Kidney (tissue), 14 donors: ENCODE measurements around the gene KDM4C. TPM values are rescaled to one million over a fixed set of nuclear protein-coding genes. Genes with fewer than 3 reads are reported as not detected.

Experiments used
- DNase-seq, 5 donors: peaks; one replicate each; pipeline ENCODE4 v3.0.0-alpha.2; 2013 to 2020
- FAIRE-seq: peaks from 2 replicates; lab custom pipeline; 2012; peaks lifted over from hg19 to GRCh38; lab: Jason Lieb, UNC
- H3K27ac ChIP-seq, 2 donors: one replicate each; pipeline ENCODE4 v1.7.0; 2013; ENCODE audit warnings: low read depth in 2 of 2, low read length in 2 of 2, inconsistent platforms in 1 of 2
- H3K27me3 ChIP-seq: one replicate; pipeline ENCODE4 v1.7.1; 2013; ENCODE audit warnings: low read length, inconsistent platforms; ENCODE audit not compliant: control insufficient read depth, insufficient read depth
- H3K36me3 ChIP-seq, 3 donors: one replicate each; pipeline versions ENCODE4 v1.7.0 to v1.7.1; 2013; ENCODE audit warnings: low read length in 3 of 3, control low read depth in 1 of 3, inconsistent platforms in 1 of 3; ENCODE audit not compliant: insufficient read depth in 3 of 3, control insufficient read depth in 2 of 3
- H3K4me1 ChIP-seq, 3 donors: one replicate each; pipeline versions ENCODE4 v1.7.0 to v1.7.1; 2013; ENCODE audit warnings: low read length in 3 of 3, inconsistent platforms in 1 of 3, low read depth in 1 of 3; ENCODE audit not compliant: control insufficient read depth in 2 of 3, insufficient read depth in 2 of 3
- H3K4me3 ChIP-seq, 3 donors: one replicate each; pipeline versions ENCODE4 v1.7.0 to v1.8.1; 2013; ENCODE audit warnings: low read length in 3 of 3, control low read depth in 1 of 3, inconsistent platforms in 1 of 3
- H3K9ac ChIP-seq, 3 donors: one replicate each; pipeline versions ENCODE4 v1.7.0 to v1.7.1; 2013; ENCODE audit warnings: low read length in 3 of 3, control low read depth in 1 of 3, inconsistent platforms in 1 of 3
- H3K9me3 ChIP-seq, 3 donors: one replicate each; pipeline versions ENCODE4 v1.7.0 to v1.7.1; 2013; ENCODE audit warnings: low read length in 3 of 3, control low read depth in 1 of 3, inconsistent platforms in 1 of 3; ENCODE audit not compliant: control insufficient read depth in 2 of 3, insufficient read depth in 1 of 3
- intact Hi-C: fragments of 100-400 bp; cut with DNase I; formaldehyde crosslinking; loops from one replicate; pipeline ENCODE4 v1.11.1; 2022
- polyA plus RNA-seq: library from polyadenylated mRNA; stranded (reverse); fragments of 350-450 nt; fragmentation: Illumina TruSeq; extraction: RNeasy Lipid Tissue Mini Kit (QIAGEN cat#74804); gene quantifications from one replicate; pipeline ENCODE4 v1.2.3, GENCODE V29; 2014; ENCODE audit warnings: low read depth, low replicate concordance; ENCODE audit not compliant: insufficient read depth
- total RNA-seq: library from RNA; stranded (reverse); fragmentation: NEBNext Ultra II Directional; extraction: Animal tissue kit (Norgen Biotek cat#: 25700); gene quantifications from one replicate; pipeline ENCODE4 v1.2.1, GENCODE V29; 2021
- TF ChIP-seq, protein P1 (sequence below): IDR thresholded peaks from 3 replicates; pipeline ENCODE4 v1.5.1; 2012; ENCODE audit warnings: mild to moderate bottlenecking, moderate library complexity, borderline replicate concordance; ENCODE audit not compliant: insufficient read depth; ENCODE audit errors: extremely low read depth
- donor health status: control.
- donor health status: control.
- donor health status: control.
- donor health status: control.
- donor health status: control.
- donor health status: DM: yes; HTN: yes; CAD: no.
- donor health status: Normal renal cell carcinoma (clear cell type).

KDM4C gene
- total and polyA plus RNA-seq, 2 donors from 2014 or later = 7.1 to 47.1 TPM

DNA sequence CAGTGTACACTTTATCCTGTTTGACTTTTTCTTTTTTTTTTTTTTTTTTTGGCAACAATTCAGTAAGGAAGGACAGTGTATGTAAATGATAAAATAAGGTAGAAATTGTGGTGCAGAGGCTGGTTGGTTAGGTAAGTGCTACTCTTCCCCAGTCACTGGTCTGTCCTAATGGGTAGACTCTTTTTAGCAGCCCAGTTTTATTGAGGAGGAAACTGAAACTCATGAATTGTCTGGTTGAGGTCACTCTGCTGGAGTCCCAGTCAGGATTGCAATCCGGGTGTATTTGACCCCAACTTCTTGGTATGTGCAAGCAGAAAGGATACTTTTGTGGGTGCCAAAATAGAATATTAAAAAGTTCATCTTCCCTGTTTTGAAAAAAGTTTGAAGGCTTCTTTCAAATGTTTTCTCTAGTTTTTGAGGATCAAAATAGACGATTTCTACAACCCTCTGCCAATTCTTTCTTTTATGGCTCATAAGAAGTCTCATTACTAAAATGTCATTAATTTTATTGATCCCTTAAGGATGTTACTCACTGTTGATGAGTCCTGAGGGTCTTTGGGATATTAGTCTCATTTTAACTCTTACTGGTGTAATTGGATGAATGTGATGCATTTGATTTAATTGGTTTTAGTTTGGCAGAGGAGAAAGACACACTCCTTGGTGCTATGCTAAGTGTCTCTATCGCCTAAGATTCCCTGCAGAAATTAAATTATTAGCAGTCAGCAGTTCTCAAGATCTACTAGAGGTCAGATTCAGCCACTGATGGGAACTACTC is 171.9 kb downstream of the KDM4C start:
- Histone ChIP-seq H3K27ac (no peak overlapping the region), H3K36me3 (no peaks in the 10 kb centered on the region), H3K9ac (no peak overlapping the region), H3K4me3 (no peak overlapping the region), H3K27me3 (no peaks in the 10 kb centered on the region), H3K9me3 (no peaks in the 10 kb centered on the region), H3K4me1 (peaks cover 0 to 12% (median 5%) of the 10 kb centered on the region in 3 donors)
- TF ChIP-seq, protein P1, sequence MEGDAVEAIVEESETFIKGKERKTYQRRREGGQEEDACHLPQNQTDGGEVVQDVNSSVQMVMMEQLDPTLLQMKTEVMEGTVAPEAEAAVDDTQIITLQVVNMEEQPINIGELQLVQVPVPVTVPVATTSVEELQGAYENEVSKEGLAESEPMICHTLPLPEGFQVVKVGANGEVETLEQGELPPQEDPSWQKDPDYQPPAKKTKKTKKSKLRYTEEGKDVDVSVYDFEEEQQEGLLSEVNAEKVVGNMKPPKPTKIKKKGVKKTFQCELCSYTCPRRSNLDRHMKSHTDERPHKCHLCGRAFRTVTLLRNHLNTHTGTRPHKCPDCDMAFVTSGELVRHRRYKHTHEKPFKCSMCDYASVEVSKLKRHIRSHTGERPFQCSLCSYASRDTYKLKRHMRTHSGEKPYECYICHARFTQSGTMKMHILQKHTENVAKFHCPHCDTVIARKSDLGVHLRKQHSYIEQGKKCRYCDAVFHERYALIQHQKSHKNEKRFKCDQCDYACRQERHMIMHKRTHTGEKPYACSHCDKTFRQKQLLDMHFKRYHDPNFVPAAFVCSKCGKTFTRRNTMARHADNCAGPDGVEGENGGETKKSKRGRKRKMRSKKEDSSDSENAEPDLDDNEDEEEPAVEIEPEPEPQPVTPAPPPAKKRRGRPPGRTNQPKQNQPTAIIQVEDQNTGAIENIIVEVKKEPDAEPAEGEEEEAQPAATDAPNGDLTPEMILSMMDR = no peak
- FAIRE-seq = no peak
- intact Hi-C loops = no loop called here
- no peak for DNase-seq

DNA sequence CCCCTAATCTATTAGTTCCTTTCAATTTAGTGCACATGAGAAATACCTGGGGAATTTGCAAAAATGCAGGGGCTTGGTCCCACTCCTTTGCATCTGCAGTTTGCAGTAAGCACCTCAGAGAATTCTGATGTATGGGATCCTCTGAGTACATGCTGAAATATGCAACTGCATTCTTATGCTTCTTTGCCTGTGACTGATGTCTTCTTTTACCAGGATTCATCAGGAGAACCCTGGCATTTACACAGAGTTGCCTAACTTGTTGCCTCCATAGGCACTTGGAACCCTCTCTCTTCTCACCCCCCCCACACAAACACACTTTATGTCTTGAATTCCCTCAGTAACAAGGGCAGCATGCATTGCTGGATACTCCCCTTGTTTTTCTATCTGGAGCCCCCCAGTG is 173.1 kb downstream of the KDM4C start:
- Histone ChIP-seq H3K9ac (no peak overlapping the region), H3K27ac (no peak overlapping the region), H3K36me3 (no peaks in the 10 kb centered on the region), H3K4me1 (peaks cover 0 to 12% (median 5%) of the 10 kb centered on the region in 3 donors), H3K9me3 (no peaks in the 10 kb centered on the region), H3K27me3 (no peaks in the 10 kb centered on the region), H3K4me3 (no peak overlapping the region)
- FAIRE-seq = no peak
- no peak for DNase-seq
- intact Hi-C loops = no loop called here
- TF ChIP-seq, protein P1 = no peak

DNA sequence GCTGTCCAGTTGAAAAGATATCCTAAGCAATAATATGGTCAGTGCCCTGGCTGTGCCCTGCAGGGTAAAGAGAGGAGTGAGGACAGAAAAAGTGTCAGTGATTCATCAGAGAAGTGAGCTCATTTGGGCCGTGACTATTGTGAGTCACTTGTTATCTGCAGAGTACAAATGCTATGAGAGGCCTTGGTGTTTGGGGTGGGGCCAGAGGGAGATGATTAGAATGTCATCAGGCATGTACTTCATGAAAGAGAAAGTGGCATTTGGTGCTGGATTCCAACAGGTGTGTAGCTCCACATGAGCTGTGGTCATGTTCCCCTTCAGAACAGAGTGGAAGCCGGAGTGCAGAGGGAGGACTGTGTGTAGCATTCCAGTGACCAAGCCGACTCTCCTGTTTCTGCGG is 174.1 kb downstream of the KDM4C start:
- Histone ChIP-seq H3K27me3 (no peaks in the 10 kb centered on the region), H3K27ac (no peak overlapping the region), H3K4me3 (no peak overlapping the region), H3K9me3 (no peaks in the 10 kb centered on the region), H3K9ac (no peak overlapping the region), H3K36me3 (no peaks in the 10 kb centered on the region), H3K4me1 (peaks cover 0 to 12% (median 5%) of the 10 kb centered on the region in 3 donors)
- TF ChIP-seq, protein P1 = no peak
- DNase-seq (no peak), FAIRE-seq (no peak)
- intact Hi-C loops = no loop called here
